B cell (primary cell): ENCODE results near the gene ODF2. TPM values are rescaled to one million over a fixed set of nuclear protein-coding genes. Genes with fewer than 3 reads are reported as not detected.

Source experiments
- ATAC-seq: fragments of 200-7000 bp; cut with Tn5 transposase; one replicate; pipeline ENCODE4 v1.10.0; 2021; ENCODE audit warnings: low read depth, mild to moderate bottlenecking, moderate number of reproducible peaks, moderate library complexity
- CTCF ChIA-PET: fragments of 350-600 bp; sonication (Branson Sonifier 250); formaldehyde crosslinking; loops from one replicate; lab custom pipeline; 2021; ENCODE audit warnings: antibody characterized with exemption, inconsistent platforms; lab: Charles Lee
- POLR2A ChIA-PET: fragments of 350-600 bp; sonication (Branson Sonifier 250); formaldehyde crosslinking; loops from one replicate; lab custom pipeline; 2021; ENCODE audit warnings: antibody characterized with exemption; lab: Charles Lee
- DNase-seq: peaks from one replicate; pipeline ENCODE4 v3.0.0; 2013
- H2AFZ ChIP-seq: 2 replicates; pipeline ENCODE4 v1.6.1; 2012; ENCODE audit warnings: mild to moderate bottlenecking, low read depth, low read length; ENCODE audit not compliant: insufficient read depth, poor library complexity, severe bottlenecking
- H3K27ac ChIP-seq, 2 donors: 1 replicate in 1 of 2; 2 replicates in 1 of 2; pipeline ENCODE4 v1.5.1; 2012 to 2013; ENCODE audit warnings: low read length in 2 of 2, mild to moderate bottlenecking in 2 of 2, moderate library complexity in 1 of 2
- H3K27me3 ChIP-seq, 4 experiments: fragments of 200-600 bp in 1 of 4; sonication (generic) in 1 of 4; replicated peaks in 1 of 4; 1 replicate in 2 of 4; 2 replicates in 2 of 4; pipeline versions ENCODE4 v1.6.1 to v1.7.0; 2013 to 2016; ENCODE audit warnings: low read length in 3 of 4, mild to moderate bottlenecking in 2 of 4, mixed read lengths in 1 of 4, moderate library complexity in 1 of 4; ENCODE audit not compliant: insufficient read depth in 4 of 4, control insufficient read depth in 3 of 4; ENCODE audit errors: control extremely low read depth in 1 of 4
- H3K36me3 ChIP-seq, 2 experiments: replicated peaks in 1 of 2; 1 replicate in 1 of 2; 2 replicates in 1 of 2; pipeline versions ENCODE4 v1.6.1 to v1.7.1; 2013; ENCODE audit warnings: low read length in 1 of 2; ENCODE audit not compliant: insufficient read depth in 2 of 2, control insufficient read depth in 1 of 2; ENCODE audit errors: control extremely low read depth in 1 of 2, extremely low read depth in 1 of 2
- H3K4me1 ChIP-seq, 2 donors: fragments of 200-600 bp in 1 of 2; sonication (generic) in 1 of 2; 1 replicate in 1 of 2; 2 replicates in 1 of 2; pipeline versions ENCODE4 v1.5.1 to v1.6.1; 2013 to 2017; ENCODE audit warnings: low read length in 2 of 2; ENCODE audit not compliant: control insufficient read depth in 2 of 2, insufficient read depth in 2 of 2
- H3K4me2 ChIP-seq: replicated peaks from 2 replicates; pipeline ENCODE3; 2012; ENCODE audit warnings: mild to moderate bottlenecking, low read depth, low read length; ENCODE audit not compliant: poor library complexity, severe bottlenecking
- H3K4me3 ChIP-seq, 5 experiments: fragments of 200-600 bp in 1 of 5; sonication (generic) in 1 of 5; 1 replicate in 3 of 5; 2 replicates in 2 of 5; pipeline versions ENCODE4 v1.5.1 to v1.7.0; 2011 to 2016; ENCODE audit warnings: low read length in 4 of 5, mild to moderate bottlenecking in 4 of 5, low read depth in 2 of 5, control low read depth in 1 of 5, moderate library complexity in 1 of 5; ENCODE audit not compliant: insufficient read depth in 1 of 5; ENCODE audit errors: control extremely low read depth in 1 of 5, extremely low read depth in 1 of 5
- H3K79me2 ChIP-seq: fragments of 200-600 bp; sonication (generic); one replicate; pipeline ENCODE4 v1.6.0; 2016; ENCODE audit warnings: low read length; ENCODE audit not compliant: control insufficient read depth, insufficient read depth
- H3K9ac ChIP-seq: fragments of 200-600 bp; sonication (generic); 2 replicates; pipeline ENCODE4 v1.6.1; 2017; ENCODE audit warnings: mild to moderate bottlenecking, low read length, moderate library complexity
- H3K9me3 ChIP-seq, 3 donors: one replicate each; pipeline versions ENCODE4 v1.6.1 to v1.7.1; 2013; ENCODE audit warnings: low read length in 2 of 3; ENCODE audit not compliant: control insufficient read depth in 2 of 3, insufficient read depth in 1 of 3; ENCODE audit errors: control extremely low read depth in 1 of 3
- H4K20me1 ChIP-seq: 2 replicates; pipeline ENCODE4 v1.6.0; 2012; ENCODE audit warnings: mild to moderate bottlenecking, low read length; ENCODE audit not compliant: insufficient read depth, control insufficient read depth, poor library complexity, severe bottlenecking
- H3K27ac Mint-ChIP-seq: one replicate; pipeline ENCODE4 v1.8.0; 2021; ENCODE audit warnings: mixed read lengths
- H3K27me3 Mint-ChIP-seq: one replicate; pipeline ENCODE4 v1.8.0; 2021; ENCODE audit warnings: mixed read lengths
- H3K4me1 Mint-ChIP-seq: one replicate; pipeline ENCODE4 v1.8.0; 2021; ENCODE audit warnings: mixed read lengths
- H3K4me3 Mint-ChIP-seq: one replicate; pipeline ENCODE4 v1.8.0; 2021; ENCODE audit warnings: mixed read lengths
- H3K9me3 Mint-ChIP-seq: one replicate; pipeline ENCODE4 v1.8.0; 2022; ENCODE audit warnings: mixed read lengths; ENCODE audit not compliant: insufficient read depth
- EZH2 ChIP-seq: IDR thresholded peaks from 2 replicates; pipeline ENCODE4 v1.6.1; 2012; ENCODE audit warnings: borderline replicate concordance, low read depth, mild to moderate bottlenecking, moderate library complexity, low read length; ENCODE audit not compliant: insufficient read depth, poor library complexity, severe bottlenecking
- WGBS: methylation state at CpG from one replicate; pipeline ENCODE4 v1.1.5; 2013; ENCODE audit warnings: missing lambda C conversion rate; ENCODE audit not compliant: insufficient coverage; 5-methylcytosine and 5-hydroxymethylcytosine counted together
- intact Hi-C: fragments of 100-400 bp; cut with micrococcal nuclease; formaldehyde crosslinking; loops from one replicate; pipeline ENCODE4 v1.10.0; 2022
- polyA plus RNA-seq: library from polyadenylated mRNA; depleted of rRNA; stranded (reverse); fragments of >200 nt; gene quantifications from 2 replicates; pipeline ENCODE4 v1.2.3, GENCODE V29; 2012
- total RNA-seq, 2 donors: library from RNA; stranded (reverse); fragments of 120-200 nt in 1 of 2; gene quantifications; 1 replicate in 1 of 2; 2 replicates in 1 of 2; pipeline versions ENCODE4 v1.2.3 to v1.2.4, GENCODE V29; 2013 to 2022
- TF ChIP-seq, protein P1 (sequence below): fragments of 200-600 bp; IDR thresholded peaks from one replicate; pipeline ENCODE4 v1.8.0; 2022; ENCODE audit warnings: antibody characterized with exemption, mild to moderate bottlenecking

The ODF2 gene
- total and polyA plus RNA-seq, 2 donors (not counting 1 experiment from before 2014, with no cell fraction given) = 30.1 to 42.9 TPM

DNA sequence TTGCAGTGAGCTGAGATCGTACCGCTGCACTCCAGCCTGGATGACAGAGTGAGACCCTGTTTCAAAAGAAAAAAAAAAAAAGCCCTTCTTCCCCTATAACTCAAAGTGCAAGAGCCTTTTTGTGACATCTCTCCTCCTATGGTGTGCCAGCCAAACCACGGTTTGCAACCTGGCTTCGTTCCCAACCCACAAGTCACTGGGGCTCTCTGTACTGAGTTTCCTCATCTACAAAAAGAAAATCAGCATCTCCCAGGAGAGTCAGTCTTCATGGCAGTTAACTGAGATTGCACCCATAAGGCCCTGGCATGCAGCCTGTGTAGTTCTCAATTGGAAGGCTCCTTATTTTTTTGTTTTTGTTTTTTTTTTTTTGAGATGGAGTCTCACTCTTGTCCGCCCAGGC, 14.8 kb downstream of the ODF2 start:
- Mint-ChIP-seq H3K9me3 (no peaks in the 10 kb centered on the region), H3K27ac (no peak overlapping the region), H3K4me1 (no peaks in the 10 kb centered on the region), H3K27me3 (no peaks in the 10 kb centered on the region), H3K4me3 (no peak overlapping the region)
- ATAC-seq (no peak), DNase-seq (no peak)
- Histone ChIP-seq H3K36me3 (peaks cover 13 to 26% of the 10 kb centered on the region in 2 experiments), H4K20me1 (no peaks in the 10 kb centered on the region), H2AFZ (no peak overlapping the region), H3K9ac (no peak overlapping the region), H3K4me2 (no peak overlapping the region), H3K27me3 (no peaks in the 10 kb centered on the region), H3K27ac (no peak overlapping the region), H3K9me3 (no peaks in the 10 kb centered on the region), H3K79me2 (no peaks in the 10 kb centered on the region), H3K4me3 (no peak overlapping the region), H3K4me1 (no peaks in the 10 kb centered on the region)
- 30% methylated on average over 5 of the region's 5 CpGs for WGBS
- TF ChIP-seq, protein P1, sequence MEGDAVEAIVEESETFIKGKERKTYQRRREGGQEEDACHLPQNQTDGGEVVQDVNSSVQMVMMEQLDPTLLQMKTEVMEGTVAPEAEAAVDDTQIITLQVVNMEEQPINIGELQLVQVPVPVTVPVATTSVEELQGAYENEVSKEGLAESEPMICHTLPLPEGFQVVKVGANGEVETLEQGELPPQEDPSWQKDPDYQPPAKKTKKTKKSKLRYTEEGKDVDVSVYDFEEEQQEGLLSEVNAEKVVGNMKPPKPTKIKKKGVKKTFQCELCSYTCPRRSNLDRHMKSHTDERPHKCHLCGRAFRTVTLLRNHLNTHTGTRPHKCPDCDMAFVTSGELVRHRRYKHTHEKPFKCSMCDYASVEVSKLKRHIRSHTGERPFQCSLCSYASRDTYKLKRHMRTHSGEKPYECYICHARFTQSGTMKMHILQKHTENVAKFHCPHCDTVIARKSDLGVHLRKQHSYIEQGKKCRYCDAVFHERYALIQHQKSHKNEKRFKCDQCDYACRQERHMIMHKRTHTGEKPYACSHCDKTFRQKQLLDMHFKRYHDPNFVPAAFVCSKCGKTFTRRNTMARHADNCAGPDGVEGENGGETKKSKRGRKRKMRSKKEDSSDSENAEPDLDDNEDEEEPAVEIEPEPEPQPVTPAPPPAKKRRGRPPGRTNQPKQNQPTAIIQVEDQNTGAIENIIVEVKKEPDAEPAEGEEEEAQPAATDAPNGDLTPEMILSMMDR = no peak
- TF ChIP-seq EZH2 = no peak
- CTCF ChIA-PET = no interaction called here
- intact Hi-C loops = no loop called here
- POLR2A ChIA-PET = no interaction called here

DNA sequence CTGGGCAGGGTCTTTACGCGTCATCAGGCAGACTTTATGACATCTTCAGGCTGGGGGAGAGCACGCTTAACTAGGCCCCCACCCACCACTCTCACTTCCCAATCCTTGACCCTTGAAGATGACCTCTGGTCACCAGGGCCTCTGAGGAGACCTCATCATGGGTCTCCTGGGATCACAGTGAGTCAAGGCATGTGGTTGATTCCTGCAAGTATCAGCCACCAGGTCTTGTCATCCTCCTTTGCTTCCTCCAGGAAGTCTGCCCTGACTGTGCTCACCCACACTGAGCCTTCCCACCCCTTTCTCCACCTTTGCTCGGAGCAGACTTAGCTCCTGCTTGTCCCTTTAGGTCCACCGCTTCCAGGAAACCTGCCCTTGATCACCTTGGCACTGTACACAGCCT, 17.3 kb downstream of the ODF2 start:
- H3K36me3 ChIP-seq = peaks cover 13 to 24% of the 10 kb centered on the region in 2 experiments
- H2AFZ ChIP-seq = no peak overlapping the region
- no peaks in the 10 kb centered on the region for H3K4me1 ChIP-seq
- TF ChIP-seq, protein P1 = no peak
- H3K27ac Mint-ChIP-seq = no peak overlapping the region
- H3K27ac ChIP-seq = no peak overlapping the region
- 100% methylated on average over 5 of the region's 5 CpGs for WGBS
- H4K20me1 ChIP-seq = no peaks in the 10 kb centered on the region
- no peak for ATAC-seq
- POLR2A ChIA-PET = interaction anchor here (0.6 kb wide), 1 partner anchor 11 kb away, joined by 4 read pairs; no protein-coding TSS in a partner anchor
- H3K4me2 ChIP-seq = no peak overlapping the region
- H3K27me3 Mint-ChIP-seq = no peaks in the 10 kb centered on the region
- no peak overlapping the region for H3K4me3 ChIP-seq
- intact Hi-C loops = no loop called here
- no peaks in the 10 kb centered on the region for H3K79me2 ChIP-seq
- no peaks in the 10 kb centered on the region for H3K27me3 ChIP-seq
- DNase-seq = no peak
- CTCF ChIA-PET = no interaction called here
- no peaks in the 10 kb centered on the region for H3K9me3 Mint-ChIP-seq
- no peaks in the 10 kb centered on the region for H3K9me3 ChIP-seq
- no peaks in the 10 kb centered on the region for H3K4me1 Mint-ChIP-seq
- no peak overlapping the region for H3K4me3 Mint-ChIP-seq
- no peak overlapping the region for H3K9ac ChIP-seq
